Kidney glomerular epithelial cell (primary cell): ENCODE data around the gene STX16.

Experiments
- DNase-seq: peaks from one replicate; lab custom pipeline; 2025; lab: John Stamatoyannopoulos, UW

STX16 gene

GRCh38 chr20:58650776-58651558 is at the start of gene STX16:
Gene STX16, plus strand, starts transcription at chr20:58651283. Its CDS starts 724 bp downstream, at chr20:58652007.
- DNase-seq = peak; percentile 72

GRCh38 chr20:58602124-58602523 is 49.0 kb upstream of the STX16 start:
- no peak for DNase-seq

- DNase-seq = no peak
Observed at GRCh38 chr20:58603721-58604120, 47.4 kb upstream of the STX16 start.

GRCh38 chr20:58604128-58604881 is 46.8 kb upstream of the STX16 start:
- no peak for DNase-seq

- DNase-seq = no peak
Observed at GRCh38 chr20:58605292-58606065, 45.6 kb upstream of the STX16 start.

GRCh38 chr20:58606184-58606583 is 44.9 kb upstream of the STX16 start:
- no peak for DNase-seq

GRCh38 chr20:58608096-58608840 is 42.8 kb upstream of the STX16 start:
- no peak for DNase-seq

GRCh38 chr20:58609026-58609425 is 42.1 kb upstream of the STX16 start:
- DNase-seq = no peak

- no peak for DNase-seq
Observed at GRCh38 chr20:58610071-58610800, 40.8 kb upstream of the STX16 start.

- no peak for DNase-seq
Observed at GRCh38 chr20:58610811-58611210, 40.3 kb upstream of the STX16 start.

- DNase-seq = no peak
Observed at GRCh38 chr20:58611236-58612030, 39.6 kb upstream of the STX16 start.

GRCh38 chr20:58612121-58612691 is 38.9 kb upstream of the STX16 start:
- no peak for DNase-seq

- no peak for DNase-seq
Observed at GRCh38 chr20:58613061-58613854, 37.8 kb upstream of the STX16 start.

GRCh38 chr20:58614366-58614765 is 36.7 kb upstream of the STX16 start:
- DNase-seq = no peak

GRCh38 chr20:58614984-58615760 is 35.9 kb upstream of the STX16 start:
- DNase-seq = no peak

- no peak for DNase-seq
Observed at GRCh38 chr20:58616411-58616810, 34.7 kb upstream of the STX16 start.

- no peak for DNase-seq
Observed at GRCh38 chr20:58617158-58617557, 33.9 kb upstream of the STX16 start.

GRCh38 chr20:58618351-58619076 is 32.6 kb upstream of the STX16 start:
- DNase-seq = no peak
